ENCODE data around the gene GATC.

DNA sequence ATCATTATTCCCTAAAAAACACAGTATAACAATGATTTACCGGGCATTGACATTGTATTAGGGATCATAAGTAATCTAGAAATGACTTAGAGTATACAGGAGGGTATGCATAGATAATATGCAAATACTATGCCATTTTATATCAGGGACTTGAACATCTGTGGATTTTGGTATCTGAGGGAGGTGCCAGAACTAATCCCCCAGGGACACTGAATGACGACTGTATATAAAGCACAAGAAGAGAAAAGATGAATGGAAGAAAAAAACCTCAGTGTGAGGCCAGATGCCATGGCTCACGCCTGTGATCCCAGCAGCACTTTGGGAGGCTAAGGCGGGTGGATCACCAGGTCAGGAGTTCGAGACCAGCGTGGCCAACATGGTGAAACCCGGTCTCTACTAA, 33.8 kb upstream of the GATC start:
- TF ChIP-seq, protein P1, sequence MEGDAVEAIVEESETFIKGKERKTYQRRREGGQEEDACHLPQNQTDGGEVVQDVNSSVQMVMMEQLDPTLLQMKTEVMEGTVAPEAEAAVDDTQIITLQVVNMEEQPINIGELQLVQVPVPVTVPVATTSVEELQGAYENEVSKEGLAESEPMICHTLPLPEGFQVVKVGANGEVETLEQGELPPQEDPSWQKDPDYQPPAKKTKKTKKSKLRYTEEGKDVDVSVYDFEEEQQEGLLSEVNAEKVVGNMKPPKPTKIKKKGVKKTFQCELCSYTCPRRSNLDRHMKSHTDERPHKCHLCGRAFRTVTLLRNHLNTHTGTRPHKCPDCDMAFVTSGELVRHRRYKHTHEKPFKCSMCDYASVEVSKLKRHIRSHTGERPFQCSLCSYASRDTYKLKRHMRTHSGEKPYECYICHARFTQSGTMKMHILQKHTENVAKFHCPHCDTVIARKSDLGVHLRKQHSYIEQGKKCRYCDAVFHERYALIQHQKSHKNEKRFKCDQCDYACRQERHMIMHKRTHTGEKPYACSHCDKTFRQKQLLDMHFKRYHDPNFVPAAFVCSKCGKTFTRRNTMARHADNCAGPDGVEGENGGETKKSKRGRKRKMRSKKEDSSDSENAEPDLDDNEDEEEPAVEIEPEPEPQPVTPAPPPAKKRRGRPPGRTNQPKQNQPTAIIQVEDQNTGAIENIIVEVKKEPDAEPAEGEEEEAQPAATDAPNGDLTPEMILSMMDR (IDR thresholded peaks at IDR 0.05; ENCODE audit: low read depth, low read length): no peak
- TF ChIP-seq EZH2phosphoT487 (IDR thresholded peaks at IDR 0.05; ENCODE audit: low read depth): no peak
